HG02981 (cell line): Measurements from ENCODE around the gene TMEM14C.
A peak's percentile ranks its signal among the peaks of the same experiment; 100 is the strongest.

ENCODE experiments used
- ATAC-seq: cut with Tn5 transposase; IDR thresholded peaks from one replicate; pipeline ENCODE4 v1.9.1; 2021; ENCODE audit warnings: mild to moderate bottlenecking, moderate library complexity; ENCODE audit not compliant: unreplicated experiment

The TMEM14C gene

DNA sequence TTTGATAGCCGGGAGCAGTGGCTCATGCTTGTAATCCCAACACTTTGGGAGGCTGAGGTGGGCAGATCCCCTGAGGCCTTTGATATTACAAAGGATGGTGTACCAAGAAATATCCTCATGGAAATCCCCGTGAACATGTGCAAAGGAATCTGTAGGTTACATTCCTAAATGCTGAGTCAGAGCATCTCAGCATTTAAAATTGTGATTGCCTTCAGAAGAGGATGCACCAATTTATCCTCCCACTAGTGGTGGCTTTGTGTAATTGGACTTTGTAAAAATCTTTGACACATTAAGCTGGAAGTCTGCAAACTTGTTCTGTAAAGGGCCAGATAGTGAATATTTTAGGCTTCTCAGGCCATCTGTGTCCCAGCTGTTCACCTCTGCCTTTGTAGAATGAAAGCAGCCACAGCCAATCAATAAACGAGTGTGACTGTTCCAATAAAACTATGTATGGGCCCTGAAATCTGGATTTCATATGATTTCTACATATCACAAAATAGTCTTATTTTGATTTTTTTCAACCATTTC lies 36.5 kb downstream of the TMEM14C start:
- peak; percentile 54 for ATAC-seq

DNA sequence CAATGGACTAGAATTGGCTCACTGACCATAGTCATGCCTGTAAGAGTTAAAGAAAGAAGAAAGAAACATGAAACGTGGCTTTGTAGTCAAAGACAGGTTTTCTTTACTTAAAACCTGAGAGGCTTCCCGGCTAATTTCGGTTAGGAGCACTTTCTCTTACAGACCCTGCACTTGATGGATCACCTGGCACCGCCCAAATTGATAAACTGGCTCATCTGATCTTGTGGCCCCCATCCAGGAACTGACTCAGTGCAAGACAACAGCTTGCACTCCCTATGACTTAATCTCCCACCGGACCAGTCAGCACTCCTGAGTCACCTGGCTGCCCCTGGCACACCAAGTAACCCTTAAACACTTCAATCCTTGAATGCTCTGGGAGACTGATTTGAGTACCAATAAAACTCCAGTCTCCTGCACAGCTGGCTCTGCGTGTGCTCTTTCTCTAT lies 37.0 kb downstream of the TMEM14C start:
- no peak for ATAC-seq

DNA sequence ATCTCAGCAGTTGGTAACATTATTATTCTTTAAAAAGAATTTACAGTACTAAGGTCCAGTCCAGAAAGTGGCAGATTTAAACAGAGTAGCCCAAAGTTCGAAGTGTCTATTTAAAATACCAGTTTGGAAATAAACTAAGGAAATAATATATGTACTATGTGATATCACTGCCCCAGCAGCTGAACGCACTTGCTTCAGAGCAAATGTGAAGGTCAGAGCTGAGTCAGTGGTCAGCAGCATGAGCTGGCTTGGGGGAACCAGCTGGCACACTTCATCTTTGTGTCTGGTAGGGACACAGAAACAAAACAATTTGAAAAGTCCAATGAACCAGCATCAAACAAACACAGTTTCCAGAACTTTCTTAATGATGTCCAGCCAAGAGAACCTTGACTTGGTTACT lies 40.1 kb downstream of the TMEM14C start:
- ATAC-seq = no peak

DNA sequence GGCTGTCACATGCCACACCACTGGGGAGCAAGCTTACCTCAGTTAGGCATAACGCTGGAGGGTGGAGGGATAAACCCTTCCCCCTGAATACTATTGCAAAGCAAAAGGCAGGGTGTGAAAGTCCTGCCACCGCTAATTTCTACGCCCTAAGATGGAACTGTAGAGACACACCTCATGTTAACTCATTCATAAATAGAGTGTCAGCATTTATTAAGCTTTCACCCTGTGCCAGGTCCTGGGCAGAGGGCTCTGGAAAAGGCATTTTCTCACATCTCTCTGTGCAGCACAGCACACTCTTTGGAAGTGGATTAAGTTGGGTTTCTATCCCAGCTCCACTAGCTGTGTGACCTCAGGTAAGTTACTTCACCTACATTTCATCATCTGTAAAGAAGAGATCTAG lies 46.5 kb downstream of the TMEM14C start:
- ATAC-seq = no peak

DNA sequence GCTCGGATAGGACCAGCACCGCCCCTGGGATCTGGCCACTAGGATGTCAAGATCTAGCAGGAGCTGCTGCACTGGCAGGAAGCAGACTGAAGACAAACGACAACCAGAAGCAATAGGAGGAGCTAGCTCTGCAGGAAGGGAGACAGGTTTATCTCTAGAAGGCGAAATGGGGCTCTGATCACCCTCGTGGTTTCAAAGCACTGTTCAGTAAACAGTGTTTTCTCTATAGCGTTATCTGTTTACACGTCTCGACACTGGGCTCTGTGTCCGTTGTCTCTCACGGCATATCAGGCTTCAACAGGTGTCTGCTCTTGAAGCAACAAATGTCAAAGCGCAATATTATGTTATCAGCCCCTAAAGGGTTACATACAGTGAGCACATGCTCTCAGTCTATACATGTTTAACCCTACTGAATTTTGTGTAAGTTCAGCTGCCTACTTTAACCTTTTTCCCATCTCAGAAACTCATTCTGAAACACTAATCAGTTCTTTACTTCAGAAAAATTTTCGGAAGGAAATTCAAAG lies 48.6 kb downstream of the TMEM14C start:
- ATAC-seq = no peak

DNA sequence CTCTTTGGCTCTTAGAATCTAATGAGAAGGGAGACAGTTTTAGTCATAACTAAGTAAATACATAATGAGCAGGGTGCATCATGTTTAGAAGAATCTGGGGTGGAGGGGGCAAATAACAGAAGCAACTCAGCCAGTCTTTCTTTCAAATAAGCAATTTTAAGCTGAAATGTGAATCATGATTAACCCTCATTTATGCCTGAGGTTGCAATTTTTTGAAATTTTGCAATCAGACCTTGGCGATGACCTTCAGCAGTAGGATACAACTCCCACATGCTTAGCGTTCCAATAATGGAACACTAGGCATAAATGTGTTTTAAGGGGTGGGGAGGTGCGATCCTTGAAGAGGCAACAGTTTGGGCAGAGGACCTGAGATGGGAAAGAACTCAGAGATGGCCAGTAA lies 55.4 kb downstream of the TMEM14C start:
- no peak for ATAC-seq

DNA sequence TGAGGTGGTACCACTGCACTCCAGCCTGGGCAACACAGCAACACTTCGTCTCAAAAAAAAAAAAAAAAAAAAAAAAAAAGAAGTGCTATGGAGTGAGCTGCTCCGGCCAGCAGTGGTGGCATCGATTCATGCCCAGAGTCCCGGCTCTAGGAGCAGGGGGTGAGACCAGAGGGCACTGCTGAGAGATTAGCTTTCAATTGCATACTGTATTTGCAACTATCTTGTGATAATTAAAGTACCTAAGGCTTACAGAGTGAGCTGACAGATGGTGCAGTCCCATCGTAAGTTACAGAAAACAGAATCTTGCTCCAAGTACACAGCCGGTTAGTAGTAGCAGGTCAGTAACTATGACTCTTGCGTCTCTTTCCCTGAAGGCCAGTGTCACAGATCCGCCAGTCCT lies 56.2 kb downstream of the TMEM14C start:
- no peak for ATAC-seq
